GM19351 (cell line): ENCODE results near the gene MYMX.
"Not testable (repeated sequence)": the region's sequence is repeated elsewhere in the genome, so short reads cannot be mapped to it uniquely, and the experiment has no call there.

ENCODE experiments used
- ATAC-seq: cut with Tn5 transposase; IDR thresholded peaks from one replicate; pipeline ENCODE4 v1.9.1; 2021; ENCODE audit warnings: mild to moderate bottlenecking, moderate library complexity; ENCODE audit not compliant: unreplicated experiment

MYMX gene

GRCh38 chr6:44230034-44230675 is 13.4 kb downstream of the MYMX start:
- no peak for ATAC-seq

- not testable (repeated sequence) for ATAC-seq
Observed at GRCh38 chr6:44231426-44231825, 14.7 kb downstream of the MYMX start.

- ATAC-seq: no peak
Observed at GRCh38 chr6:44232676-44233566, 16.2 kb downstream of the MYMX start.

GRCh38 chr6:44233567-44234100 is 16.9 kb downstream of the MYMX start:
- ATAC-seq: no peak

GRCh38 chr6:44234101-44235025 is 17.6 kb downstream of the MYMX start:
- ATAC-seq: no peak

- no peak for ATAC-seq
Observed at GRCh38 chr6:44235269-44235668, 18.5 kb downstream of the MYMX start.

- ATAC-seq: no peak
Observed at GRCh38 chr6:44235891-44236516, 19.3 kb downstream of the MYMX start.

GRCh38 chr6:44237021-44237812 is 20.5 kb downstream of the MYMX start:
- peak; percentile 60 for ATAC-seq

GRCh38 chr6:44237813-44238433 is 21.2 kb downstream of the MYMX start:
- ATAC-seq: peak; percentile 85

- no peak for ATAC-seq
Observed at GRCh38 chr6:44238687-44239350, 22.1 kb downstream of the MYMX start.

- no peak for ATAC-seq
Observed at GRCh38 chr6:44243345-44243744, 26.6 kb downstream of the MYMX start.

- ATAC-seq: no peak
Observed at GRCh38 chr6:44245391-44245911, 28.7 kb downstream of the MYMX start.

GRCh38 chr6:44245912-44246662 is 29.4 kb downstream of the MYMX start:
- peak; percentile 50 for ATAC-seq

- ATAC-seq: peak; percentile 56
Observed at GRCh38 chr6:44246663-44247337, 30.1 kb downstream of the MYMX start, which contains the start of gene HSP90AB1. HSP90AB1 (plus strand) TSS chr6:44247101; CDS start chr6:44248630, 1,529 bp downstream.

- ATAC-seq: no peak
Observed at GRCh38 chr6:44247338-44248302, 30.9 kb downstream of the MYMX start.

- no peak for ATAC-seq
Observed at GRCh38 chr6:44248579-44248978, 31.9 kb downstream of the MYMX start.
